HL-60 (cell line): ENCODE measurements around the gene AKT1.

Experiments used
- DNase-seq, 2 experiments: peaks; one replicate each; pipeline ENCODE4 v3.0.0-alpha.2; 2010 to 2020; ENCODE audit warnings: low read depth in 1 of 2, low spot score in 1 of 2
- H3K27ac ChIP-seq: fragments of 250-450 bp; sonication (Bioruptor Pico); replicated peaks from 2 replicates; pipeline ENCODE4 v1.5.1; 2020; ENCODE audit warnings: mild to moderate bottlenecking, moderate library complexity
- H3K27me3 ChIP-seq: fragments of 250-450 bp; sonication (Bioruptor Pico); 2 replicates; pipeline ENCODE4 v1.5.1; 2021; ENCODE audit warnings: mild to moderate bottlenecking, moderate library complexity; ENCODE audit not compliant: insufficient read depth, poor library complexity, severe bottlenecking
- H3K4me3 ChIP-seq: replicated peaks from 2 replicates; pipeline ENCODE4 v1.5.1; 2011; ENCODE audit warnings: mild to moderate bottlenecking, control low read depth, low read length; ENCODE audit not compliant: insufficient read depth
- GABPA ChIP-seq: IDR thresholded peaks from 2 replicates; pipeline ENCODE4 v1.6.1; 2012; ENCODE audit warnings: low read depth
- POLR2AphosphoS5 ChIP-seq: IDR thresholded peaks from 2 replicates; pipeline ENCODE4 v1.6.1; 2012; ENCODE audit warnings: low read depth
- SPI1 ChIP-seq: IDR thresholded peaks from 2 replicates; pipeline ENCODE4 v1.6.1; 2012; ENCODE audit warnings: low read depth, mild to moderate bottlenecking, borderline replicate concordance
- TF ChIP-seq, protein P1 (sequence below): IDR thresholded peaks from 2 replicates; pipeline ENCODE4 v1.6.1; 2012; ENCODE audit warnings: low read depth; ENCODE audit not compliant: insufficient replicate concordance
- TF ChIP-seq, protein P2 (sequence below): IDR thresholded peaks from one replicate; pipeline ENCODE4 v1.5.1; 2011; ENCODE audit warnings: low read length, control low read depth, inconsistent platforms; ENCODE audit not compliant: insufficient read depth

Gene AKT1

DNA sequence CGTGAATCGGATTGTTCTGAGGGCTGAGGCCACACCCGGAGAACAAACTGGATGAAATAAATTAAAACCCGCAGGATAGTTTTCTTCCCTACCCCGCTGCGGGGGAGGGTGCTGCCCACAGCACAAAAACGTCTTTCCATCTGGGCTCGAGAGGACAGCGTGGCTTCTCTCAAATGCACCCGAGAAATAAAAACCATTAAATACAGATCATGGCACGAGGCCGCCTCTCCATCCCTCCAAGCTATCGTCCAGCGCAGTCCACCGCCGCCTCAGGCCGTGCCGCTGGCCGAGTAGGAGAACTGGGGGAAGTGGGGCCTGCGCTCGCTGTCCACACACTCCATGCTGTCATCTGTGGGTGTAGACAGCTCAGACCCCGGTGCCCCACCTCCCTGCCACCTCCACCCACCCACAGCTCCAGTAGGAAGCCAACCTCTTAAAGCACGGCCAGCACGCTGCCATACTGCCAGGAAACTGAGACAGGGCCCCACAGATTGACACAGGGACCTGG, 25.4 kb downstream of the AKT1 start:
- 0 out of 2 replicates have a peak, but pooled peaks have one; percentile 38 for TF ChIP-seq POLR2AphosphoS5
- TF ChIP-seq SPI1 = no peak
- TF ChIP-seq, protein P1, sequence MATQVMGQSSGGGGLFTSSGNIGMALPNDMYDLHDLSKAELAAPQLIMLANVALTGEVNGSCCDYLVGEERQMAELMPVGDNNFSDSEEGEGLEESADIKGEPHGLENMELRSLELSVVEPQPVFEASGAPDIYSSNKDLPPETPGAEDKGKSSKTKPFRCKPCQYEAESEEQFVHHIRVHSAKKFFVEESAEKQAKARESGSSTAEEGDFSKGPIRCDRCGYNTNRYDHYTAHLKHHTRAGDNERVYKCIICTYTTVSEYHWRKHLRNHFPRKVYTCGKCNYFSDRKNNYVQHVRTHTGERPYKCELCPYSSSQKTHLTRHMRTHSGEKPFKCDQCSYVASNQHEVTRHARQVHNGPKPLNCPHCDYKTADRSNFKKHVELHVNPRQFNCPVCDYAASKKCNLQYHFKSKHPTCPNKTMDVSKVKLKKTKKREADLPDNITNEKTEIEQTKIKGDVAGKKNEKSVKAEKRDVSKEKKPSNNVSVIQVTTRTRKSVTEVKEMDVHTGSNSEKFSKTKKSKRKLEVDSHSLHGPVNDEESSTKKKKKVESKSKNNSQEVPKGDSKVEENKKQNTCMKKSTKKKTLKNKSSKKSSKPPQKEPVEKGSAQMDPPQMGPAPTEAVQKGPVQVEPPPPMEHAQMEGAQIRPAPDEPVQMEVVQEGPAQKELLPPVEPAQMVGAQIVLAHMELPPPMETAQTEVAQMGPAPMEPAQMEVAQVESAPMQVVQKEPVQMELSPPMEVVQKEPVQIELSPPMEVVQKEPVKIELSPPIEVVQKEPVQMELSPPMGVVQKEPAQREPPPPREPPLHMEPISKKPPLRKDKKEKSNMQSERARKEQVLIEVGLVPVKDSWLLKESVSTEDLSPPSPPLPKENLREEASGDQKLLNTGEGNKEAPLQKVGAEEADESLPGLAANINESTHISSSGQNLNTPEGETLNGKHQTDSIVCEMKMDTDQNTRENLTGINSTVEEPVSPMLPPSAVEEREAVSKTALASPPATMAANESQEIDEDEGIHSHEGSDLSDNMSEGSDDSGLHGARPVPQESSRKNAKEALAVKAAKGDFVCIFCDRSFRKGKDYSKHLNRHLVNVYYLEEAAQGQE = no peak
- Histone ChIP-seq H3K27ac (no peak overlapping the region), H3K4me3 (no peak overlapping the region), H3K27me3 (no peaks in the 10 kb centered on the region)
- no peak for DNase-seq

DNA sequence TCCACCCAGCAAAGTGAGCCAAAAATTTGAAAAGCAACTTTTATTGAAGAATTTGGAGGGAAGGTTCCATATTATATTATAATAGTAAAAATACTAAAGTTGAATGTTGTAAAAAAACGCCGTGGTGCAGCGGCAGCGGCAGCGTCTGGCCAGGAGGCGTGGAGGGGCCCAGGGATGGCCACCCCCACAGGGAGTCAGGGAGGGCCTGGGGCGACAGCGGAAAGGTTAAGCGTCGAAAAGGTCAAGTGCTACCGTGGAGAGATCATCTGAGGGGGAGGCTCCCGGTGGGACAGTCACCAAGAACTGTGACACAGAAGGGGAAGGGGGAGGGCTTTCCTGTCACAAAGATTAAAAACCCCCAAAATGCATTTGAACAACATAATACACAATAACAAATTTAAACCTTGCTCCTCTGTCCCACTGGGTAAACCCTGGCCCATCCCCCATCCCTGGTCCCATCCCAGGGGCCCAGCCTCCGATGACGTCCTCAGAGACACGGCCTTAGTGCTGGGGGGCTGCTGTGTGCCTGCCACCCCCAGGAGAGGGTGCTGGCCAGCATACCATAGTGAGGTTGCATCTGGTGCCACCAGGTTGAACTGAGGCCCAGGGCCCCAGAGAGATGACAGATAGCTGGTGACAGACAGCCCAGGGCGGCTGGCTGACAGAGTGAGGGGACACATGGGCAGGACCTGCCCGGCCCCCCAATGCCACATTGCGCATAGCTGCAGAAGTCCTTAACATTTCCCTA, 26.1 kb downstream of the AKT1 start:
- Histone ChIP-seq H3K27ac (no peak overlapping the region), H3K27me3 (no peaks in the 10 kb centered on the region), H3K4me3 (no peak overlapping the region)
- no peak for DNase-seq
- TF ChIP-seq, protein P2, sequence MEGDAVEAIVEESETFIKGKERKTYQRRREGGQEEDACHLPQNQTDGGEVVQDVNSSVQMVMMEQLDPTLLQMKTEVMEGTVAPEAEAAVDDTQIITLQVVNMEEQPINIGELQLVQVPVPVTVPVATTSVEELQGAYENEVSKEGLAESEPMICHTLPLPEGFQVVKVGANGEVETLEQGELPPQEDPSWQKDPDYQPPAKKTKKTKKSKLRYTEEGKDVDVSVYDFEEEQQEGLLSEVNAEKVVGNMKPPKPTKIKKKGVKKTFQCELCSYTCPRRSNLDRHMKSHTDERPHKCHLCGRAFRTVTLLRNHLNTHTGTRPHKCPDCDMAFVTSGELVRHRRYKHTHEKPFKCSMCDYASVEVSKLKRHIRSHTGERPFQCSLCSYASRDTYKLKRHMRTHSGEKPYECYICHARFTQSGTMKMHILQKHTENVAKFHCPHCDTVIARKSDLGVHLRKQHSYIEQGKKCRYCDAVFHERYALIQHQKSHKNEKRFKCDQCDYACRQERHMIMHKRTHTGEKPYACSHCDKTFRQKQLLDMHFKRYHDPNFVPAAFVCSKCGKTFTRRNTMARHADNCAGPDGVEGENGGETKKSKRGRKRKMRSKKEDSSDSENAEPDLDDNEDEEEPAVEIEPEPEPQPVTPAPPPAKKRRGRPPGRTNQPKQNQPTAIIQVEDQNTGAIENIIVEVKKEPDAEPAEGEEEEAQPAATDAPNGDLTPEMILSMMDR = no peak
- TF ChIP-seq POLR2AphosphoS5 = 0 out of 2 replicates have a peak, but pooled peaks have one; percentile 1
- TF ChIP-seq SPI1 = no peak
- TF ChIP-seq, protein P1 = no peak
- TF ChIP-seq GABPA = no peak

DNA sequence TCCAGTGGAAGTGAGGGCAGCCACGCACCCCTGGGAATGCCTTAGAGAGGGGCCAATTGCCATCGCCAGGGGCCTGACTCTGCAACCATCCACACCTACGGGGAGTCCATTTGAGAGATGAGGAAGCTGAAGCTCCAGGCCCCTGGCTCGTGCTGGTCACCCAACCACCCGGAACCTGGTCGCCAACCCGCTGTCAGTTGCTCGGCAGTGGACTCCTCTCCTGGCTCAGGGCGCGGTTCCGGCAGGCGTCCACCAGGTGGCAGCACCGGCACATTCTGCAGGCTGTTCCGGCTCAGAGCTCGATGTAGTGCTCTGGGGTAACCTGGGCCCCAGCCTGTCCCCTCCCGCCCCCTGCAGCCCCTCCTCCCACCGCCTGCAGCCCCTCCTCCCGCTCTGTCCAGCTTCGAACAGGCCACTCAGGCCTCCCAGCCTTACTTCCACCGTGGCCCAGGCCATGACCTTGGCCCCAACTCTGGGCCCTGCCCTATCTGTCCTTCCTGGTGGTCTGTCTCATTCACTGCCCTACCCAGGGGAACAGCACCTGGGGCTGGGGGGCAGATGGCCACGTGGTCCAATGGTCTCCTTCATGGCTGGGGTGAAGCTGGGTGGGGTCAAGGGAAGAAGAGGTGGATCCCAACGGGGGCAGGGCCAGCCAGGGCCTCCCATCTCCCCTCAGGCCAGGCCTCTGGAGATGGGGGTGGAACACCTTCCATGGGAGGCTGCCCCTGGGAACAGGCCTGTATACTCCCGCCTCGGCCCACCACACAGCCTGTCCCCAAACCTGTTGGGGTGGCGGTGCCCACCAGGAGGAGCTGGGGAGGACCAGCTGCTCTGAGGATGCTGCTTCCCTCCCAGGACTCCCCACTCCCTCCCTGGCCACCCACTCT, 26.9 kb downstream of the AKT1 start:
- no peak overlapping the region for H3K4me3 ChIP-seq
- peak; percentile 66 to 86 for DNase-seq
- TF ChIP-seq, protein P2 = peak; percentile 85
- TF ChIP-seq SPI1 = no peak
- peak; percentile 31; the same call in 1 of the 2 replicates for TF ChIP-seq POLR2AphosphoS5
- H3K27ac ChIP-seq = no peak overlapping the region
- no peaks in the 10 kb centered on the region for H3K27me3 ChIP-seq

DNA sequence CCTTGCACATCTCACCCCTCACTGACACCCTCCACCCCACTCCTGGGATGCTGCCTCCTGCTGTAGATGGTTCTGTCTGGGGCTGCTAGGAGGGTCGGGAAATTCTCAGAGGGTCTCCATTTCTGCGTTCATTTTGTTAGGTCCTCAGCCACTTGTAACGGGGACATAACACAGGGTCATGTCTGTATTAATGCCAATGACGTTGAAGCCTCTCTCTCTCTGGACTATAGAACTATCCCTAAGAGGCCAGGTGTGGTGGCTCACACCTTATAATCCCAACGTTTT, 28.0 kb downstream of the AKT1 start:
- no peak for DNase-seq
- Histone ChIP-seq H3K4me3 (no peak overlapping the region), H3K27me3 (no peaks in the 10 kb centered on the region), H3K27ac (no peak overlapping the region)
- no peak for TF ChIP-seq POLR2AphosphoS5
- TF ChIP-seq SPI1 = no peak
- TF ChIP-seq, protein P2 = no peak
- TF ChIP-seq, protein P1 = no peak
- no peak for TF ChIP-seq GABPA
